Measurements from ENCODE around the gene DOCK7.

DOCK7 gene

GRCh38 chr1:62643283-62643682 is 44.9 kb downstream of the DOCK7 start:
- no peak overlapping the region for H3K4me3 ChIP-seq (ENCODE audit: low read depth in 1 of 2, low read length in 1 of 2)
- no peak overlapping the region for H3K27ac ChIP-seq
- no peaks in the 10 kb centered on the region for H3K36me3 ChIP-seq
- no peak for TF ChIP-seq CTCF (IDR thresholded peaks at IDR 0.05)
- no peaks in the 10 kb centered on the region for H3K4me1 ChIP-seq (ENCODE audit: control insufficient read depth in 1 of 2, insufficient read depth in 1 of 2, low read depth in 1 of 2, low read length in 1 of 2)
- no peaks in the 10 kb centered on the region for H3K27me3 ChIP-seq
- H3K9me3 ChIP-seq: no peaks in the 10 kb centered on the region

GRCh38 chr1:62637392-62638105 is 50.6 kb downstream of the DOCK7 start:
- Histone ChIP-seq H3K27ac (no peak overlapping the region), H3K4me1 (ENCODE audit: control insufficient read depth in 1 of 2, insufficient read depth in 1 of 2, low read depth in 1 of 2, low read length in 1 of 2) (no peaks in the 10 kb centered on the region), H3K4me3 (ENCODE audit: low read depth in 1 of 2, low read length in 1 of 2) (no peak overlapping the region), H3K27me3 (no peaks in the 10 kb centered on the region), H3K9me3 (no peaks in the 10 kb centered on the region), H3K36me3 (no peaks in the 10 kb centered on the region)
- no peak for TF ChIP-seq CTCF (IDR thresholded peaks at IDR 0.05)

- H3K9me3 ChIP-seq: no peaks in the 10 kb centered on the region
- no peak overlapping the region for H3K27ac ChIP-seq
- TF ChIP-seq CTCF (IDR thresholded peaks at IDR 0.05): no peak
- H3K4me3 ChIP-seq (ENCODE audit: low read depth in 1 of 2, low read length in 1 of 2): no peak overlapping the region
- H3K27me3 ChIP-seq: no peaks in the 10 kb centered on the region
- H3K4me1 ChIP-seq (ENCODE audit: control insufficient read depth in 1 of 2, insufficient read depth in 1 of 2, low read depth in 1 of 2, low read length in 1 of 2): peaks cover 6 to 10% of the 10 kb centered on the region in 2 experiments
- H3K36me3 ChIP-seq: no peaks in the 10 kb centered on the region
Measured at GRCh38 chr1:62628506-62628905, 59.7 kb downstream of the DOCK7 start.

- Histone ChIP-seq H3K27ac (no peak overlapping the region), H3K4me1 (ENCODE audit: control insufficient read depth in 1 of 2, insufficient read depth in 1 of 2, low read depth in 1 of 2, low read length in 1 of 2) (peaks cover 23 to 34% of the 10 kb centered on the region in 2 experiments), H3K9me3 (no peaks in the 10 kb centered on the region), H3K36me3 (no peaks in the 10 kb centered on the region), H3K27me3 (no peaks in the 10 kb centered on the region), H3K4me3 (ENCODE audit: low read depth in 1 of 2, low read length in 1 of 2) (no peak overlapping the region)
- no peak for TF ChIP-seq CTCF (IDR thresholded peaks at IDR 0.05)
Measured at GRCh38 chr1:62625415-62625814, 62.8 kb downstream of the DOCK7 start.

GRCh38 chr1:62621907-62622306 is 66.3 kb downstream of the DOCK7 start:
- H3K27me3 ChIP-seq: no peaks in the 10 kb centered on the region

More at GRCh38 chr1:62621907-62622306, 66.3 kb downstream of the DOCK7 start:
- no peak for TF ChIP-seq CTCF (IDR thresholded peaks at IDR 0.05)
- no peaks in the 10 kb centered on the region for H3K9me3 ChIP-seq
- H3K4me1 ChIP-seq (ENCODE audit: control insufficient read depth in 1 of 2, insufficient read depth in 1 of 2, low read depth in 1 of 2, low read length in 1 of 2): peaks cover 23 to 34% of the 10 kb centered on the region in 2 experiments
- no peaks in the 10 kb centered on the region for H3K36me3 ChIP-seq
- H3K27ac ChIP-seq: peak overlapping the region; percentile 54
- no peak overlapping the region for H3K4me3 ChIP-seq (ENCODE audit: low read depth in 1 of 2, low read length in 1 of 2)
